ENCODE measurements around the gene BAIAP2L2.

DNA sequence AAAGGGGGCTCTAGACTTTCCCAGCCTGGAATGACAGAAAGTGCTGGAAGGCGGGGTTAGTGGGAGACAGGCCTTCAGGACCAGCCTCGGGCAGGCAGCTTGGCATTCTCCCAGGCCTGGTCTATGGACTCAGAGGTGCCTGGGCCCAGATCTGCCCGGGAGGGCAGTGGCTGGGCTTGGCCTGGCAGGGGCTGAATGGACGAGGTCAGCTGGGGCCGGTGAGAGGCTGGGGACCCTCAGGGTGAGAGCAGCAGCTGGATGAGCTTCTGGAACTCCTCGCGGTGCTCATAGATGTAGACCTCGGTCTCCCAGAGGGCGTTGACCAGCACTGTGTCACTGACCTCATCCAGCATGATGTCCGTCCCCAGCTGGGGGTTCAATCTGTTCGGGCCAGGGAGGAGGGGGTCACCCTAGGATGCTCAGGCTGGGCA is 1.5 kb upstream of the BAIAP2L2 start:
- TF ChIP-seq CTCF (IDR thresholded peaks at IDR 0.05; ENCODE audit: poor library complexity, severe bottlenecking) (no peak), POLR2AphosphoS5 (IDR thresholded peaks at IDR 0.05) (no peak), EP300 (conservative IDR thresholded peaks at IDR 0.05; ENCODE audit: poor library complexity, severe bottlenecking) (no peak), RAD21 (conservative IDR thresholded peaks at IDR 0.05) (no peak)

All from neural cell (in vitro differentiated cells).